ENCODE measurements around the gene CCL2. TPM values are rescaled to one million over a fixed set of nuclear protein-coding genes. Genes with fewer than 3 reads are reported as not detected.
"Not testable (repeated sequence)": the region's sequence is repeated elsewhere in the genome, so short reads cannot be mapped to it uniquely, and the experiment has no call there.

CCL2 gene
- total RNA-seq, 1 donor from 2014 or later, result 59.3 TPM

- H3K4me3 Mint-ChIP-seq (ENCODE audit: unreplicated experiment), result no peak overlapping the region
- no peaks in the 10 kb centered on the region for H3K36me3 Mint-ChIP-seq (ENCODE audit: unreplicated experiment)
- H3K4me1 Mint-ChIP-seq (ENCODE audit: unreplicated experiment), result peaks cover 16% of the 10 kb centered on the region
- DNase-seq (ENCODE audit: extremely low spot score, unreplicated experiment), result no peak
- H3K27ac Mint-ChIP-seq (ENCODE audit: unreplicated experiment), result no peak overlapping the region
- peaks cover 13% of the 10 kb centered on the region for H3K27me3 Mint-ChIP-seq (ENCODE audit: unreplicated experiment)
- TF ChIP-seq, protein P1, sequence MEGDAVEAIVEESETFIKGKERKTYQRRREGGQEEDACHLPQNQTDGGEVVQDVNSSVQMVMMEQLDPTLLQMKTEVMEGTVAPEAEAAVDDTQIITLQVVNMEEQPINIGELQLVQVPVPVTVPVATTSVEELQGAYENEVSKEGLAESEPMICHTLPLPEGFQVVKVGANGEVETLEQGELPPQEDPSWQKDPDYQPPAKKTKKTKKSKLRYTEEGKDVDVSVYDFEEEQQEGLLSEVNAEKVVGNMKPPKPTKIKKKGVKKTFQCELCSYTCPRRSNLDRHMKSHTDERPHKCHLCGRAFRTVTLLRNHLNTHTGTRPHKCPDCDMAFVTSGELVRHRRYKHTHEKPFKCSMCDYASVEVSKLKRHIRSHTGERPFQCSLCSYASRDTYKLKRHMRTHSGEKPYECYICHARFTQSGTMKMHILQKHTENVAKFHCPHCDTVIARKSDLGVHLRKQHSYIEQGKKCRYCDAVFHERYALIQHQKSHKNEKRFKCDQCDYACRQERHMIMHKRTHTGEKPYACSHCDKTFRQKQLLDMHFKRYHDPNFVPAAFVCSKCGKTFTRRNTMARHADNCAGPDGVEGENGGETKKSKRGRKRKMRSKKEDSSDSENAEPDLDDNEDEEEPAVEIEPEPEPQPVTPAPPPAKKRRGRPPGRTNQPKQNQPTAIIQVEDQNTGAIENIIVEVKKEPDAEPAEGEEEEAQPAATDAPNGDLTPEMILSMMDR (IDR thresholded peaks at IDR 0.05), result no peak
- no peaks in the 10 kb centered on the region for H3K9me3 Mint-ChIP-seq (ENCODE audit: unreplicated experiment)
Measured at GRCh38 chr17:34222722-34223497, 32.2 kb upstream of the CCL2 start.

DNA sequence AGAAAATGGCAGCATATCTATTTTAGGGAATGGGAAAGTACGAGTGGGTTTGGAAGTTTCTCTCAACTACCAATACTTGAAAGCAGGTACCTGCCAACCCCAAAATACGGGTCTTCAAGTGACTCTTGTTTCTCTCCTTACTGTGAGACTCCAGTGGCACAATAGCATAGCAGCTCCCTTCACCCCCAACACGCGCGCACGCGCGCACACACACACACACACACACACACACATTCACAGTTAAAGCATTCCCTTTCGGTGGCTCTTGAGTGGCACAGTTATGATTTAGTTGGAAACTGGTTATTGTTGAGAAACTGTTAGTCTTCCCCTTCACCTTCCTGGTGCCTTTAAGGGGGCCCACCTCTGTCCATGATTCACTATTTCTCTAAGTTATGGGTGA is 30.0 kb upstream of the CCL2 start:
- Mint-ChIP-seq H3K9me3 (ENCODE audit: unreplicated experiment) (peaks cover 11% of the 10 kb centered on the region), H3K4me1 (ENCODE audit: unreplicated experiment) (peaks cover 16% of the 10 kb centered on the region), H3K27me3 (ENCODE audit: unreplicated experiment) (peaks cover 7% of the 10 kb centered on the region), H3K4me3 (ENCODE audit: unreplicated experiment) (no peak overlapping the region), H3K27ac (ENCODE audit: unreplicated experiment) (no peak overlapping the region), H3K36me3 (ENCODE audit: unreplicated experiment) (peaks cover 2% of the 10 kb centered on the region)
- DNase-seq (ENCODE audit: extremely low spot score, unreplicated experiment), result no peak
- TF ChIP-seq, protein P1 (IDR thresholded peaks at IDR 0.05), result no peak

- no peak overlapping the region for H3K27ac Mint-ChIP-seq (ENCODE audit: unreplicated experiment)
- H3K36me3 Mint-ChIP-seq (ENCODE audit: unreplicated experiment), result peaks cover 2% of the 10 kb centered on the region
- TF ChIP-seq, protein P1 (IDR thresholded peaks at IDR 0.05), result no peak
- H3K9me3 Mint-ChIP-seq (ENCODE audit: unreplicated experiment), result peaks cover 17% of the 10 kb centered on the region
- DNase-seq (ENCODE audit: extremely low spot score, unreplicated experiment), result no peak
- no peak overlapping the region for H3K4me3 Mint-ChIP-seq (ENCODE audit: unreplicated experiment)
- H3K4me1 Mint-ChIP-seq (ENCODE audit: unreplicated experiment), result peaks cover 13% of the 10 kb centered on the region
- peaks cover 7% of the 10 kb centered on the region for H3K27me3 Mint-ChIP-seq (ENCODE audit: unreplicated experiment)
Measured at GRCh38 chr17:34226011-34226743, 28.9 kb upstream of the CCL2 start.

GRCh38 chr17:34226744-34227034 is 28.4 kb upstream of the CCL2 start:
- Mint-ChIP-seq H3K9me3 (ENCODE audit: unreplicated experiment) (peaks cover 18% of the 10 kb centered on the region), H3K27me3 (ENCODE audit: unreplicated experiment) (peaks cover 4% of the 10 kb centered on the region), H3K36me3 (ENCODE audit: unreplicated experiment) (peaks cover 2% of the 10 kb centered on the region), H3K4me3 (ENCODE audit: unreplicated experiment) (no peak overlapping the region), H3K27ac (ENCODE audit: unreplicated experiment) (no peak overlapping the region), H3K4me1 (ENCODE audit: unreplicated experiment) (peaks cover 13% of the 10 kb centered on the region)
- no peak for DNase-seq (ENCODE audit: extremely low spot score, unreplicated experiment)
- TF ChIP-seq, protein P1 (IDR thresholded peaks at IDR 0.05), result no peak

GRCh38 chr17:34227293-34227692 is 27.8 kb upstream of the CCL2 start:
- H3K27ac Mint-ChIP-seq (ENCODE audit: unreplicated experiment); H3K4me3 Mint-ChIP-seq (ENCODE audit: unreplicated experiment); H3K36me3 Mint-ChIP-seq (ENCODE audit: unreplicated experiment); DNase-seq (ENCODE audit: extremely low spot score, unreplicated experiment); H3K27me3 Mint-ChIP-seq (ENCODE audit: unreplicated experiment): not testable (repeated sequence)
- H3K4me1 Mint-ChIP-seq (ENCODE audit: unreplicated experiment), result peaks cover 13% of the 10 kb centered on the region
- peaks cover 18% of the 10 kb centered on the region for H3K9me3 Mint-ChIP-seq (ENCODE audit: unreplicated experiment)
